Non-pigmented ciliary epithelial cell (primary cell): ENCODE results near the gene DCP1B.
"Not testable (repeated sequence)": the region's sequence is repeated elsewhere in the genome, so short reads cannot be mapped to it uniquely, and the experiment has no call there.

Experiments
- DNase-seq: peaks from one replicate; pipeline ENCODE4 v3.0.0-alpha.2; 2010; ENCODE audit warnings: low read depth

The DCP1B gene

DNA sequence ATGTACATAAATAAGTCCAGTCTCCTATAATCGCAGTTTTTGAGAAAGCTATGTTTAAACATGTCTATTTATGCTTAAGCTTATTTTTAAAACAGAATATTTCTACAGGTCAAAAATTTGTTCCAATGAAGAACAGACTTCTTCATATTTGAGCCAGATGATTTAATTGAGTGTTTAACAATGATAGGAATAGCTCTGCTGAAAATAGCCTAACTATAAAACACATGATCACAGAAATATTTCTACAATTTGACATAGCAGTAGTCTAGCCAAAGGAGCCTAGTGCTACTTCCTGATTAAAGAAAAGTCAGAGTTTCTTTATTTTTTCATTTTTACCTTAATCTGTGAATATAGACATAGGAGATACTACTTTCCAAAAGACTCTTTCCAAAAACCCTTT, 29.4 kb downstream of the DCP1B start:
- DNase-seq: no peak

DNA sequence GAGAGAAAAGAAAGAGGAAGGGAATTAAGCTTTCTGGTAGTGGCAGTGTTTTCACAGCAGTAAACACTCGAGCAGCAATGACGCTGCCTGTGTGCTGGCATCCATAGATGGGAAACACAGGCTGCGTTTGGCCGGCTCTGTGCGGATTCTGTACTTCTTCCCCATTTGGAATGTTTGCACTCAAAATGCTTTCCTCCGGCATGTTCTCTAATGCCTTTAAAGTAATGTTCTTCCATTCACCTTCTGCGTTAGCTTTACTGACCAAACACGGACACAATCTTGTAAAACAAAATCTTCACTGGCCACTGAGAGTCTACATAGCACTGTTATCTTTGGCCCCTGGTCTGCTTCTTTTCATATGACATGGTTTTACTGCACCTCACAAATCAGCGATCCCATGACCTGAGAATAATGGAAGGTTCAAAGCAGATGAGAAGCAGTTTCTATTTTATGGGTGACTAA, 31.4 kb downstream of the DCP1B start:
- no peak for DNase-seq

DNA sequence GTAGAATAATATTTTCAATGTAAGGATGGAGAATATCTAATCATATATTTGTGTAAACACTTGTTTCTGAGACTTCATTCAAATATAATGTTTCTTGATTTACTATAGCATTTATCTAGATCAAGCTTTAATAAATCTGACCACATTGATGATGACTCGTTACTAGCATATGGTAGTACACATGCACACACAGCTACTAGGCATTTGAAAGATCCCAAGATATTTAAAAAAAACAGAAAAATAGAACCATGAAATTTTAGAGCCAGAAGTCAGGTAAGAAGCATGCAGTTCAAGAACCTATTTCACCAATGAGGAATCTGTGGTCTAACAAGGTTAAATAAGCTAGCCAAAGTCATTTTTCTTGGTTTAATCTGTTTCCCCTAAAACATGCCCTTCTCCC, 32.0 kb downstream of the DCP1B start:
- DNase-seq: no peak

DNA sequence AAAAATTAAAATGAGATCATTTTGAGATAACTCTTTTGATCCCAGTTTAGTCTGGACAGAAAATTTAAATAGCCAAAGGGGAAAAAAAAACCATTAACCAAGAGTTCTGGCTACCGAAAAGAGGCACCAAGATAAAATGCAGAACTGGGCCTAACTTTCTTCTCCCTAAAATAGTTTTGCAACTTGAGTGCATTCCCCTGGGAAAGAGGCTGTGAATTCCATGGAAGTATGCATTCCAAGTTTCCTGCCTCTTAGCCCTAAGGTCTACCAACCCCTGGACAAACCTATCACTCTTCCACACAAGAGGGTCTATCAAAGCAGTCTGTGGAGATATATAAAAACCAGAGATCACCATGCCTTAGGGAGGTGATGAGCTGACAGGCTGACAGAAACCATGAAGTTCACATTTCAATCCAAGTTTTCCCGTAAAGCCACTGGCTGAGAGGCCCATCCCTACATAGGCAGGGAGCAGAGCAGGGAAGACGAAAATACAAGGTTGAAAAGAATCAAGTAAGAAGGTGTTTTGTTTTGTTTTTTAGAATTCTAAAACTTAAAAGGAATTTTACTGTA, 33.8 kb downstream of the DCP1B start:
- DNase-seq: no peak

DNA sequence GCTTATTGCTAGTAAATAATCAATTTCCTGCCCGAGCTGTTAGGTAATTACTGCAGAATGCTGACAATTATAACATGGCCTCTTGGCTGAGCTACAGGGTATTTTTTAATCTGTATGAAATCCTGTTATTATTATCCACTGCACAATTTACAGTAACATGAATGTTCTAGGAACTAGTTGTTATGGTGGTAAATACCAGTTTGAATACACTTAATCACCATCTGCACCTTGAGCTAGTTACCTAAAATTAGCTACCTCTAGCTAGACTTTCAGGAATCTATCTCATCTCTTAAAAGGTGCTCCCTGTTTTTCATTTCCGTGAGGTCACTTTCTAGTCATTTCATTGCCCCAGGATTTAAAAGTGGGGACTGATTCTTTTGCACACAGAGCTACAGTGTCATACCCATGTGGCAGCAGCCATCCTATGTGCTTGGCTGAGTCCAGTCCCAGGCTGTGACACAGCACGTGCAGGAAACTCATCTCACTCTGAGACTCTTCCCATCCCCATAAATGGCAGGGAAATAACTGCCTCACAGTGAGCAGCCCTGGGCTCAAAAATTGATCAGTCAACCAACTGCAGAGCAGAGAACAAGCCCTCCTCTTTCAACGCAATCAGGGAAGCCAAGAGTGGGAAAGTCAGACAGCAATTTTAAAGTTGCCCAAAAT, 37.6 kb downstream of the DCP1B start:
- DNase-seq: no peak

DNA sequence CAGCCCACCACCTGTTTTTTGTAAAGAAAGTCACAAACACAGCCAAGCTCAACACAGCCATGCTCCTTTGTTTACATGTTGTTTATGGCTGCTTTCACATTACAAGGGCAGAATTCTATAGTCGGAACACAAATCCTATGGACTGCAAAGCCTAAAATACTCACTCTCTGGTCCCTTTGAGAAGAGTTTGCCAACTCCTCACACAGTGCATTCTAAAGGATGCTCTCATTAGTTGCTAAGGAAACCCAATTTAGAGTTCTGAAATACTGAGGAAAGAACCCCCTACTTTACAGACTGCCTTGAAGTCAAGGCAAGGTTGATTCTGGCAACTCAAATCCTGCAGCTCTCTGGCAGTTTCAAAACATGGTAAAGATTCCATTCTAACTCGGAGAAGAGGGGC, 38.3 kb downstream of the DCP1B start:
- DNase-seq: no peak

DNA sequence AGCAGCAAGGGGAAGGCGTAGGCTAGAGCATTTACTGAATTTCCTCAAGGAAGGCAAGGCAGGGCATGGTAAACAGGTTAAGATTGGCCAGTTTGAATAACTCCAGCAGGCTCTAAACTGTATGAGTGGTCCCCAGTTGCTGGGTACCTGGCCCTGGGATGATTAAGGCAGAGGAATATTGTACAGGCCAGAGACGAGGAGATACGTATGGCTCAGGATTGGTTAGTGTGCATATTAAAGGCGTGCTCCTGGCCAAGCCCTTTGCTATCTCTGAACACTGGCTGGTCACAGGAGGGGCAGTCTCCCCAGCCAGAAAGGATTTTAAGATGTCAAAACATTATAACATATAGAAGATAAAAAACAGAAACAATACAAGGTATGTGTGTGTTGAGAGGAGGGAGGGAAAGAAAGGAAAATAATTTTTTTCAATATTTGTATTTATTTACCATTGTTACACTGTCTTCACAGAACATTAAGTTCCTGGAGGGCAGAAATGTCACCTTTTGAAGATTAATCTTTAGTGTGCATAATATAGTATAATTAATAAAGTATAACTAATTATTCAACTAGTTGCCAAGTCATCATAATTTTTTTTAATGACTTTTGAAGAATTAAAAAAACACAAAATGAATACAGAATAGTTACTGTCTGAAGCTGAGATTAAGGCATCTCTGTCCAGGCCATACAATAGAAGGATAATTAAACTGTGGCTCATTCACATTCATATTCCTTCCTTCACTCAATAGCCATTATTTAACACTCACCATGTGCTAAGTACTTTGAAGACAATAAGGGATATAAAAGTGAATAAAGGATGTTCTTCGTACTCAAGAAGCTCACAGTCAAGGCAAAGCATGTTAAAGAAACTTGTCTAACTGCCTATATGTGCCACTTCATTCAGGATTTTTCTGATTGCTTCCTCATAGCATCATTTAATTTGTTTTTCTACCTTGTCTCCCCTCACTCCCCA, 41.9 kb downstream of the DCP1B start:
- no peak for DNase-seq

DNA sequence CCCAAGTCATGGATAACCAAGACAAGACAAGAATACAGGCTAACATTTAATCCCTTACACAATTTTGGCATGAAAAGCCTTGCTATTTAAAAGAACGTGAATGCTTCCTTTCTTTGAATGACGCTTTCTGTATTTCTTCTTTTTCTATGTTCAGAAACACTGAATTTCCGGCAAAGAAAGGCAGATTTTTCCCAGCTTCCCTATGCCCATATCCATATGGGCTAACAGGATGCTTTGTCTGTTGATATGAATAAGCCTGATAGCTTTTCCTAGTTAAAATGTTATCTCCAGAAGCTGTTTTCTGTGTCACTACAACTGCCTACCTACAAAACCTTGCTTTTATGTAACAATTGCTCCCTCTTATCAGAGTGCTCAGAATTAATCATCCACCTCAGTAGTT, 47.5 kb downstream of the DCP1B start:
- DNase-seq: no peak

DNA sequence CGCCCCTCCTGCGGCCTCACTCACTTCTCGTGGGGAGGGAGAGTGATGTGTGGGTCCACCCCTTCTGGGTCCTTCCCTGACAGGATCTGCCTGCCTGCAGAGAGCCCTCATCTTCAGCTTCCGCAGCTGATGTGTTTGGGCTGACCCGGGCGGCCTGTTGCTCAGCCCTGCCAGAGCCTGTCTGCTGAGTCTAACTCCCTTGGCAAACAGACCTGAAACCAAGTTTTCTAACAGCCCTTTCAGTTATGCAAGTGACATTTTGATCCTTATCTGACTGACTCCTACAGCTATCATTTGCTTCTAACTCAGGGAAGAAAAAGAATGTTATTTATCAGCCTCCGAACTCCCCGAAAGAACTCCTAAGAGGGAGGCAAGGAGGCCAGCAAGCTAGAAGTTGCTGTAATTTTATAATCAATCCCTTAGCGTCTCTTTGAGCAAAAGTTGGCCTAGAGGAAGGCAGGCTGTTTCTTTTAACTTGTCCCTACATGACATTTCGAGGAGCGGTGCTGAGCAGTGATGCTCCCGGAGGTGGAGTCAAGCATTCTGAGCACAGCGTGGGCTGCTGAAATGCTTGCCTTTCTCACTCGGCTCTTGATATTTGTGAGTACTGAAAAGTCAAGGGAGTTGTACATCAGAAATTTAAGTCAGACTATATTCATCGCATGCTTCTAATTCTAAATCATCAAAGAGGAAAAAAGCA, 54.3 kb downstream of the DCP1B start:
- DNase-seq: no peak

DNA sequence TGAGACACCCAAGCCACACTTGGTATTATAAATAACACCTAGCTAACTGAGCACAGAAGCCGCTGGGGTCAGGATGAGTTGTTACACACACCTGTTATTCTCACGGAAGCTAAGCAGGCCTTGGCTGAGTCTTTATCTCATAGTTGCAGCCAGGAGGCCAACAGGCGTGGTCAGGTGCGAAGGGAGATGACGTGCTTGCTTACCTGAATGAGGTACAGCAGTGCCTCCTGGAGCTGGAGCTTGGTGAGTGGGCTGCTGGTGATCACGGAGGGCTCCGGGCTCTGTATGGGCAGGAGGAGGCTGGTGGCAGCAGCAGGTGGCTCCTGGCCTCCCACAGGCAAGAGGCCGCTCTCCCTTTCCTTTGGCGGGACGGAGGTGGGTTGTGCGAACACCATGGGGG, 55.4 kb downstream of the DCP1B start:
- no peak for DNase-seq

DNA sequence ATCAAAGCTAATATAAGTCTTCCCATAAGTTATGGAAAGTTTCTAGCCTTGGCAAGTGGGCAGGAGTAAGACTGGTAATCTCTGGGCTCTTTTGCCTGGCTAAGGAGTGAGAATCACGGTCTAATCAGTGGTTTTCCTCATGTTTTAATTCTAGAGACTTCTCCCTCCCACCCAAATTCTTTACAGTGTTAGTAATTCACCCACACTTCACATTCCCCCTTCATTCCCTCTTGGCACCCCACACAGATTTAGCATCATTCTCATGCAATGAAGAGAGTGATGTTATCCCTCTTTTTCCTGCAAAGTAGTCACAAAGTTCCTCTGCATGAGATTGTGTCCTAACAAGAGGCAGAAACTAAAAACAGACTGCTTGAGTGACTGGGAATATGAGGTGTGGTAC, 57.2 kb downstream of the DCP1B start:
- peak; percentile 53 for DNase-seq

DNA sequence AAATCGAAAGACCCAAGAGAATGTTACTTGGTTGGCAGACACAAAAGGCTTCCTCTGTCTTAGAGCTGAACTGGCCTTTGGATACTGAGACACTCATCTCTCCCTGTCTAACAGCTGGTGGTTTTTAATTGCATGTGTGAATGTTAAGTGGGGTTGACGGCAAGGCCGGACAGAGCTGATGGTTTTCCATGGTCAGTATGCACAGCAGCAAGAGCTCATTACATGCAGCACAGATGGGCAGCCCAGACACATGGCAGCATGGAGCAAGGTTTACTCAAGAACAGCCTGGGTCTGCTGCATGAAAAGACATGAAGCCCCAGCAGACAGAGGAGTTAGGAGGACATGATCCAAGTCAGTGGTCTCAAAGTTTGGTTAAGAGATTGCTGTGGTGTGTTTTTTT, 58.0 kb downstream of the DCP1B start:
- DNase-seq: no peak

DNA sequence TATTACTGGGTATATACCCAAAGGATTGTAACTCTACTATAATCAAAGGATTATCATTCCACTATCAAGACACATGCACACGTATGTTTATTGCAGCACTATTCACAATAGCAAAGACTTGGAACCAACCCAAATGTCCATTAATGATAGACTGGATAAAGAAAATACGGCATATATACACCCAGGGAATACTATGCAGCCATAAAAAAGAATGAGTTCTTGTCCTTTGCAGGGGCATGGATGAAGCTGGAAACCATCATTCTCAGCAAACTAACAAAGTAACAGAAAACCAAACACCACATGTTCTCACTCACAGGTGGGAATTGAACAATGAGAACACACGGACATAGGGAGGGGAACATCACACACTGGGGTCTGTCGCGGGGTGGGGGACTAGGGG, 58.8 kb downstream of the DCP1B start:
- not testable (repeated sequence) for DNase-seq

DNA sequence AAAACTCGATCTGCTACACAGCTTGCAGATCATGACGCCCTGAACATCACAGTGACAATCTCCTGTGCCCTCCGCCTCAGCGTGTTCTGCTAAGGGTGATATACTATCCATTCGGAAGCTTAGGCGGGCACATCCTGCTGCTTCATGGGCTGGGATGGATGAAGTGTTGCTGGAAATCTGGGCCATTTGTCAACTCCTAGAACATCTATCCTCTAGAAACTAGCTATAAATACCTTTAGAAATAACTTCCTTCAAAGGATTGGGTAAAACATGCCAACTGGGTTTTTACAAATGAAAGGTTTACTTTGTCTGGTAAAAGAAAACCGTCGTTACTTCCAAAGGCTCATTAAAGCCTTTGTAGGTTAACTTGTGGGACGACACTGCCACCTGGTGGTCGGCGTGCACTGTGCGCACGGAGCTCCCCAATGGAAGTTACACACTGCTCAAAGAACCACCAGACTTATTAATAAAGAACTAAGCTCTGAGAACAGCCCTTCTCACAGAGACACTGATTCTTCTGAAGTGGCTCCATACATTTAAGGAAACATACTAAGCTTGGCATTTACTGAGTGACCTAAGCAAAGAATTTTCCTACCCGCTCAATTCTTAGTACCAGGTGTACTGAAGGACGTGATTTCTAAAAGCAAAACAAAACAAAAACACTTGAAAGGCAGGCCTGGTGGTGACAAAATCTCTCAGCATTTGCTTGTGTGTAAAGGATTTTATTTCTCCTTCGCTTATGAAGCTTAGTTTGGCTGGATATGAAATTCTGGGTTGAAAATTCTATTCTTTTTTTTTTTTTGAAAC, 64.3 kb downstream of the DCP1B start:
- peak; percentile 27 for DNase-seq

DNA sequence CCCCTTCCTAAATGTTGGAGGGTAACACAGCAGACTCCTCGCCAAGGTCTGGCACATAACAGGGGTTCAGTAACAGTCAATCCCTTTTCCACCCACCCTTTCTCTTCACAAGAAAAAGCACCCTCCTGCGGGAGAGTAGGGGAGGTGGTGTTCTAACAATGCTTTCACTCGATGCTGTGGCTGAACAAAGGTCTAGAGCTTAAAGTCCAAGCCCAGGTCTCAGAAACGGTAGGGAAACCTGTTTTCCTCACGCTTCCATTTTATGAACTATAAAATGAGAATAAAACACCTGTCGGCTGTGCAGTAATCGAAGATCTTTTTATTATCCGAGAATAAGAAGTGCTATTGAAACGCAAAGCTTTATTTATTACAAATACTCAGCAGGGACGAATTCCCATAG, 64.9 kb downstream of the DCP1B start:
- DNase-seq: no peak

DNA sequence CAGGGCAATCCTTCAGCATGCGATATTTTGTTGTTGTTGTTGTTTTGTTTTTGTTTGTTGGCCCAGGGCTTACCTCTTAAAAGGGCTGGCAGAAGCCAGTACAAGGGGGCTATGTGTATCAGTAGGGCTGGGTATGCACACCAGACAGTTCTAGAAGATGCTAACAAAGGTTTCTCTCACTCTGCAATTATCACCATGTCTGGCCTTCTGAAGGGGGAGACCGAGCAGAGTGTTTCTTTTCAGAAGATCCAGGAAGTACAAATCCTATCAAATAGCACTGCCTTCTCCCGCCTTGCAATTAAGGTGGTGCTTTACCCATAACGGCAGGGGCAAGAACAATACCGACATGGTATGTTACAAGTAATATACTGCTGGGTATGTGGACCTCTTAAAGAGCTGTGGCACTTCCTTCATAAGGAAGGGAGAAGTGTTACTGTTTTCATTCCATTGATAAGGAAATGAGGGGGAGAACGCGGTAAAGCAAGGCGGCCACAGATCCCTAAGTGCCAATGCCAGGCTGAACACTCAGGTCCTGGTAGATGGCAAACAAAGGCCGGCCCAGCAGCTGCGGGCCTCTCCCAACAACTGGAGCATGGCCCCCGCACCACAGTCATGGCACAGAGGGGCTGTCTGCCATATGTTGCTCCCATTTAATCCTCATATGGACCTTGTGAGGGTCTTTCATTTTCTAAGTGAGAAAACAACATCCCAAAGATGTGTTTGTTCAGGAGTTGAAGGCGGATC, 66.6 kb downstream of the DCP1B start:
- no peak for DNase-seq

DNA sequence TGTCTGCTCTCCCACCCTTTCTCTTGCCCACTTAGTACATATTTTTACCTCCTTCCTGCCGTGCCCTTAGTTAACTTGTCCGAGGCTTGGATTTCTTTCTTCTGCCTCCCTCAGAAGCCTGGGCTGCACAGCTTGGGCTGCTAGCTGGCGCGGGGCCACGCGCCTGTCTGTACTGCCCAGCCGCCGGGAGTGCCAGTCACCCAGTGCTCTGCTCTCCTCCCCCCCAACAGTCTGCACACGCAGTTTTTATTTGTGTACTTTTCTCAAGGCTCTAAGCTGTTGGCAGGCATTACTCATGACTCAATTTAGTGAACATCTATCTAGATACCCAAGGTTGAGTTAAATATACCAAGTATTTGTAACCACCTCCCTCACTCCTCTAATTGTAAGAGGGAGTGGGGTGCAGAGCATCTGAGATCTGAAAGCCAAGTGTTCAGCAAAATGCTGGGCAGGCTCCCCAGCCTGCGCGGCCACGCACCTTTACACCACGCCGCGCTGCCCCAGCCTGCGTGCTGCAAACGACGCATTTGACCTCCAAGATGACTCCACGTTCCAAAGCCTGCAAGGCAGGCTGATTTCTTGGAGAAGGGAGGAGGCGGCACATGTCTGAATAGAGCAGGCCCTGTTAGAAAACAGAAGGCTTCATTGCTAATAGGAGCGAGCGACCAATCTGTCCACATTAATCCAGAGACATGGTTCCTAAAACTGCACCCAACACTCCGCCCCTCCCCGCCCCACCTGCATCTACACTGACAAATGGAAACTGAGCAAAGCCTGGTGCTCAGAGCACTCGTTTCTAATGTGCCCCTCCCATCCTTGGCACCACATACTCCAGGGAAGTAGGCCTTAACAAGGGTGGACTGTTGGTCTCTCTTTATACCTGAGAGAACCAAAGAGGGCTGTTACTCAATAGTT, 67.6 kb downstream of the DCP1B start:
- peak; percentile 35 for DNase-seq

DNA sequence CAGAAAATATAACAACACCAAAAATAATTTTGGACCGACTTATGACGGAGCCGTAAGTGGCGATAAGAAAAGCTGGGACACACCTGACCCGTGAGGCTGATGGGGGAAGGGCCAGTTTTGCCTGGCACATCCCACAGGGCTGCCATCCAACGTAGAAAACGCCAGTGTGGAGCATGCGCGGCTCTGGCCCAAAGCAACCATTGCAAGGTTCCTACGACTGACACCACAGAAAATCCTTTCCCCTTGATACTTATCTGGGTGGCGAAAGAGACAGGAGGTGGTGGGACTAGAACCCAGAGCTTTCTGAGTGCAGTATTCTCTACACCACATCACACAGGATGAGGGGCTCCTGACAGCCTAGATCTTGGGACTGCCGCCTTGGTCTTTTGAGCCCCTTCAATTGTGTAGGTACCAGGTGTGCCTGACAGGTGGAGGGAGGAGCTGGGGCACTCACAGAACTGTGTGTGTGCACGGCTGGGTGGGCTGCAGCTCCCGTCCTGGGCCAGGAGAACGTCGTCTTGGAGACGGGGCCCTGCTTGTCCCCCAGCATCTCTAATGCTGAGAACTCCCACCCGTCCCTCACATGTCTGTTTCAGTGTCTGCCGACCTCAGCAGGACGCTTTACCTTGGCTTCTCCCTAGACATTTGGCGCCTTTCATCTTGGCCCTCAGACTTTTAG, 68.4 kb downstream of the DCP1B start:
- no peak for DNase-seq

DNA sequence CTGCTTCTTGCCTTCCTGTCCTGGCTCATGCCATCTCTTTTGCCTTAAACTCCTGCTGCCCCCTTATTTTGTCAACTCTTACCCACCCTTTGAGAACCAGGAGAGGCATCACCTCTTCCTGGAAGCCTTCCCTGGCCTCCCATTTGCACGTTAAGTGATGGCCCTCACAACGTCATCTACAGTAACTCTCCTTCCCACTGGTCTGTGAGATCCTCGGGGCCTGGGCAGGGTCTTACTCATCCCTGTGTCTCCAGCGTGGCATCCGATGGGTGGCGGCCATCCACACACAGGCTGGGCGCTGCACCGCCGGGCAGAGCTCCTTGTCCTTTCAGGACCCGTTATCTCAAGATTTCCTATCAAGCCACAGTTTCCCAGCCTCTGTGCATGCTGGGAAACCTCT, 69.0 kb downstream of the DCP1B start:
- no peak for DNase-seq
